Measurements from ENCODE around the gene ZCCHC24.

ZCCHC24 gene

GRCh38 chr10:79396520-79396919 is 48.9 kb downstream of the ZCCHC24 start:
- no peak for DNase-seq

- DNase-seq = no peak
Observed at GRCh38 chr10:79394664-79395063, 50.8 kb downstream of the ZCCHC24 start.

GRCh38 chr10:79393924-79394610 is 51.4 kb downstream of the ZCCHC24 start:
- no peak for DNase-seq

GRCh38 chr10:79393221-79393923 is 52.1 kb downstream of the ZCCHC24 start:
- no peak for DNase-seq

DNA sequence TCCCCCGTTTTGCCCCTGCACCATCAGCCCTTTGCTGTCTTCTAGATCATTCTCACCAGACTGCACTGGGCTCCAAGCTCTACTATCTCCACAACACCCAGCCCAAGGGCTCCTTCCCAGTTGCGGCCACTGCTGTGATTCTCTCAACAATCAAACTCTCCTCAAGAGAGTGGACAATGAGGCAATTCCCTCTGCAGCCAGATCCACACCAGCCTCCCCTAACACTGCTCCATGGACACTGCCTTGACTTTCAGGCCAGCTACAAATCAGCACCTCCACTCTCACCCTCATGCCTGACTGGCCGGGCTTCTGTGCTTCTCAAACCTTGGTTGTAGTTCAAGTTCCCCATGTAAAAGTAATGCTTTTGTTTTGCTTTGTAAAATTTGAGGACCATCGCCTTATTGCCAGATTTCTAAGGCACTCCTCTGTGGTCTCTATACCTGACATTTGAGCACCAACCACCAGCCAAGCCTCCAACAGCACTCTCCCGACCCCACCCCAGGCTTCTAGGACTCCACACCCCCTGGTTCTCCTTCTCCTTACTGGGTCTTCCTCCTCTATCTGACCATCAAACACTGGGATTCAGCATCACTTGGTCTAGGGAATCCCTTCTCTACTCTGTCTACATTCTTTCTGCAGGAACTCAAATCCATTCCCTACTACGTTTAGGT is 52.8 kb downstream of the ZCCHC24 start:
- DNase-seq = no peak

DNA sequence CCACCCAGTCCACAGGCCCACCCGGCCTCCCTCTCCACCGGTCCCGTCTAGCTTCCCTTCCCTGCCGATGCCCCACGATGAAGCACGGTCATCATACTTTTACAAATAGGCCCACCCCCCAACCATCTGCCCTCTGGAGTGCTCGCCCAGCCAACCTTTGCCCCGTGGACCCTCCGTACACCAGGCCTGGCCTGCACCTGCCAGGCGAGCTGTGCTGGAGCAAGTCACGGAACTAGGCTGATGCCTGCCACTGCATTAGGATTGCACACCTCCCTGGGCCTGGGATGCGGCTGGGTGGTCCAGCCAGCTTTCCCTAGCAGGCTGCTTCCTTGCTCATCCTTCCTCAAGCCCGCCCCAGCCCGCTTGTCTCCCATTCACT is 53.4 kb downstream of the ZCCHC24 start:
- DNase-seq = no peak

DNA sequence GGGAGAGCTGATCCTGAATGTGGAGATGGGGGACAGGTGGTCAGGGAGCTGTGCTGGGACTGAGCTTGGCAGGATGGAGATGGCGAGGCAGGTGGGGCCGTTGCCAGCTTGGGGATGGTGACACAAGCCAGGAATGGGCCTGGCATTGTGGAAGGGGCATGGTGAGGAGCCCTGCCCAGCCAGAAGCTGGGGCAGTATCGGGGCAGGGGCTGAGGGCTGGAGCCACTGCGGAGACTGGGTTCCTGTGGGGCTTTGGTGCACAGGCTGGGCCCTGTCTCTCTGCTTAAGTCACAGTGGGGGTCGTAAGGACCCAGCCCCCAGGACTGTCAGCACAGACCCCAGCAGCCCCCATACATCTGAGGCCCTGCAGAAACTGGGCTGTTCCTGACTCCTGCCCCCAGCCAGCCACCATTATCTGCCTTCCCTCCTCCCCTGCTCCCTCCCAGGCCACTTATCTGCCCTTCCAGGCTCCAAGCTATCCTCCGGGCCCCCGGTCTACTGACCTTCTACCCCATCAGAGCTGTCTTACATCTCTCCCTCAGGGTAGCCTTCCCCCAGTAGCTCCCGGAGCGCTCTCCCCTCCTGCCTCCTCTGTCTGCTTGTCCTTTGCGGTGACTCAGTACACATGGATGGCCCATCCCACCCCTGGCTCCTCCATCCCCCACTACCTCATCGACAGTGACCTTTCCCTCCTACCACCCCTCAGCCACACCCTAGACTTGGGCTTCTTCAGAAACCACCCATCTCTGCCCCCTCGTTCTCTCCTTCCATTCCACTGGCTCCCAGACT is 54.0 kb downstream of the ZCCHC24 start:
- no peak for DNase-seq

GRCh38 chr10:79390551-79391229 is 54.7 kb downstream of the ZCCHC24 start:
- no peak for DNase-seq

DNA sequence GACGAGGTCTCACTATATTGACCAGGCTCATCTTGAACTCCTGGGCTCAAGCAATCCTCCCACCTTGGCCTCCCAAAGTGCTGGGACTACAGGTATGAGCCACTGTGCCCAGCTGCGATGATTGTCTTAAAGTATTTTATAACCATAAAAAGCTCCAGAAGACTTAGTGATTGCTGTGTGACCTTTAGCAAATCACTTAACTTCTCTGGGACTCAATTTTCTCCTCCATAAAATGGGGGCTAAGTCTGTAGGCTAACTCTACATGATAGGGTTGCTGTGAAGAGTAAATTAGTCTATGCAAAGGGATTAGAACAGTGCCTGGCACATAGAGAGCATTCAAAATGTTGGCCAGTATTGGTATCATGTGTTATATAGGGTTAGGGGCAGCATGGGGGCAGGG is 55.4 kb downstream of the ZCCHC24 start:
- no peak for DNase-seq

DNA sequence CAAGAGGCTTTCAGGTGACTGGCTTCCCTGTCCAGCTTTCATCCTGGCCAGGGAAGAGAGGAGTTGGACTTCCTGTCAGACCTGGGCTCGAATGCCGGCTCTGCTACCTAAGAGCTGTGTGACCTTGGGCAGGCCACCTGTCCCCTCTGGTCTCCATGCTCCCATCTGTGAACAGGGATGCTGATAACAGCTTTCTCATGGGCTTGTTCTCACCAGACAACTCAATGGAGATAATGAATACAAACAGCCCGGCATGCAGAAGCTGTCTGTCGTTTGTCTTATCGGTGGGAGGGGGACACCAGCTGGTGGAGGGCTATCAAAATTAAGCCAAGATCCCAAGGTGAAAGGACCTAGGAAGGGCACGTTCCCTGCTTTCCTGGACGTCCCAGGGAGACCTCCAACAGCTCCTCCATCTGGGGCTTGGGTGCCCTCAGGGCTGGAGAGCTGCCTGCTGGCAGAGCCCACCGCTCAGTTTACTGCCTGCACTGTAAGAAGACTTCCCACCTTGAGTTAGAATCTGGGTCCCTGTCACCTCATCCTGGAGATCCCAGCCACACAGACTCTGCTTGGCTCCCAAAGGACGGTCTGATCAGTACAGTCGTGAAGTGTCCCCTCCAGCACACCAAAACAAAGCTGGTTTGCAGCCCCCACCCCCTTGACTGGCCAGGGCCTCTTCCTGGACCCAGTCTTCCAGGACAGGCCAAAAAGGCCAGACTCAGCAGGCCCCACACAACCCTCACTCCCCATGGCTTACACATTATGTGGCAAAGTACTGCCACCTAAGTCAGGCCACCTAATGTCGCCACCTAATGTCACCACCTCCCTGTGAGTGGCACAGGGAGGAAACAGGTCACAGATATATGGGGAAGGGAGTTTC is 57.2 kb downstream of the ZCCHC24 start:
- DNase-seq = no peak

DNA sequence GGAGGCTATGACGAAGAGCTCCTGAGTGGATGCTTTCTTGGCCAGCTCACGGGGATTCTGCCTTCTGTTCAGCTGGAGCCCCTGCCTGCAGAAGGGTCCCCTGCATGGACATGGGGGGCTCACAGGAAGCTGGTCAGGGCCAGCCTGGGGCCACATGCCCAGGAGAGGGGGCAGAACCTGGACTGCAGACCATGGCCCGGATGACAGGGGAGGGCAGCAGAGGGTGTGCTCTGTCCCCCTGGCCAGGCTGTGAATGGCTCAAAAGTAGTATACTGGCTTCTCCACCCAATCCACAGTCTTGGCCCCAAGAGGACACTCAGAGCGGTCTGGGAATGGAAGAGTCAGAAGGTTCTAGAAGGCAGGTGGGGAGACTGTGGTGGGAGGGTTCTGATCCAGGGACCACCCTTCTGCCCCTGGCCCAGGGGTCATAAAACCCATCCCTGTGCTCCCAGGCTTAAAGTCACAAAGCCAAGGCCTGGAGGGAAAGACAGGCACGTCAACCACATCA is 57.9 kb downstream of the ZCCHC24 start:
- DNase-seq = no peak

- no peak for DNase-seq
Observed at GRCh38 chr10:79386637-79387465, 58.6 kb downstream of the ZCCHC24 start.

DNA sequence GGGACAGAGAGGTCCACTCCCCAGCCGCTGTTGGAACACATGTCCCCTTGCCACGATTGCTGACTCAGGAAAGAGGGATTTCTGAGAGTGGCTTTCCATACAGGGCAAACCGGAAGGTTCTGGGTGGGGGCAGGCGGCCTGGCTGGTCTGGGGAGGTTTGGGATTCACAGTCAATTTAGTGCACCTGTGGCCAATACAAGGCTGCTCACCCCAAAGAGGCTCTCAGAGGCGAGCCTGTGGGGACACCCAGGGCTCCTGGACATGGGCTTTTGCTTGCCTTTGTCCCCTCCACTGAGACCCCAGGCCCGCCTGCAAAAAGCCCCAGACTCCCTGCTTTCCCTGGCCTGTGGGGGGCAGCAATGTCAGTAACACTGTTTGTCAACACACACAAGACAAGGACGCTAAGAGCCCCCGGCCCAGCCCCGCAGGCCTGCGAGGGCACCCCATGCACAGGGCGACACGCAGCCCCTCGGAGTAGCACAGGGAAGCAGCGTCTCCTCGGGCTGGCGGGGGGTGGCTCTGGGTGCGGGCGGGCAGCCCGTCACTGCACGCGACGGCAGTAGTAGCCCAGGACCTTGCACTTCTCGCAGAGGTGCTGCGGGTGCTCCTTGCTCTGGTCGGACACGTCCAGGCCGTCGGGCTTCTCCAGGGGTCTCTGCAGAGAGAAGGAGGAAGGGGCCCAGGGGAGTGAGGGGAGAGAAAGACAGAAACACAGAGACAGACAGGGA is 59.5 kb downstream of the ZCCHC24 start:
- no peak for DNase-seq

GRCh38 chr10:79385392-79385795 is 60.0 kb downstream of the ZCCHC24 start:
- DNase-seq = no peak

GRCh38 chr10:79384773-79385391 is 60.5 kb downstream of the ZCCHC24 start:
- no peak for DNase-seq

DNA sequence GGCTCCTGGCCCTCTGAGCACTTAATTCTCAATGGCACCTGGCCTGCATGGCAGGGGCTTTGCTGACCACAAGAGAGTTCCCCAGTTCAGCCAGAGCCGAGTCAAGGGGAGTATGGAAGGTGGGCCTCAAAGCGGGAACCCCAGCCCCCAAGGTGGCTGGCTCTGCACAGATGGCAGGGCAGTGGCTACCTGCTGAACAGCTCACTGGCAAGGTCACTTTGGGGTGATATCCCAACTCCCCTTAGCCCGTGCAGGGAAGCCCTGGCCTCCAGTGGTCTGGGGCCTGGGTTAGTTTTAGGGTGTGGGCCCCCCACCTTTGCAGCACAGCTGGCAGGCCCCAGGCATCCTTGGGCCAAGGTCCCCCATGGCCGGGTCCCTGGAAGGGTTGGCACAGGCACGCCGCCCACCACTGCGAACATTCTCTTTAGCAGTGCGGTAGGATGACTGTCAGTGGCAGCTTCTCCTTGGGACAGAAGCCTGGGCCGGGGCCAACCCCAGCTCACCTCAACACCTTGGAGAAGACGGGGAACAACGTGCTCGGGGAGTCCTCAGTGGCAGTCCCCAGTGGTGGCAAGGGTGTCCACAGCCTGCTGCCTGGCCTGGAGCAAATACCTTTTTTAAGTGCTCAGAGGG is 61.3 kb downstream of the ZCCHC24 start:
- no peak for DNase-seq

- DNase-seq = no peak
Observed at GRCh38 chr10:79382491-79382941, 62.9 kb downstream of the ZCCHC24 start.

- no peak for DNase-seq
Observed at GRCh38 chr10:79381804-79382221, 63.6 kb downstream of the ZCCHC24 start.
